GM18502 (cell line): ENCODE results near the gene PPARD.

Source experiments
- ATAC-seq: cut with Tn5 transposase; IDR thresholded peaks from one replicate; pipeline ENCODE4 v1.9.1; 2021; ENCODE audit warnings: mild to moderate bottlenecking; ENCODE audit not compliant: unreplicated experiment, poor library complexity

PPARD gene

DNA sequence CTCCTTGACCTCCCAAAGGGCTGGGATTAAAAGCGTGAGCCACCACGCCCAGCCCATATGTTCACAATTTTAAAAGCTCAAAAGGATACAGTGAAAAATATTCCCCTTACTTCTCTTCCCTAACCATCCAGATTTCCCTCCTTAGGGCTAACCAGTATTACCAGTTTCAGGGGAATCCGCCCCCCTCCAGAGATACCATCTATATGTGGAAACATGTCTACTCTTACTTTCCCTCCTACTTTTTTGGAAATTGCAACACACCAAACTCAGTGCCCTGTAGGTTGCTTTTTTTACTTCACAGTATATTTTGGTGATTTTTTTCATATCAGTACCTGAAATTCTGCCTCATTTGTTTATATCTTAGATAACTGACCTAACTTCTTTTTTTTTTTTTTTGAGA is 118.9 kb downstream of the PPARD start:
- no peak for ATAC-seq

- no peak for ATAC-seq
Observed at GRCh38 chr6:35463292-35463691, 120.9 kb downstream of the PPARD start.

GRCh38 chr6:35465646-35466045 is 123.3 kb downstream of the PPARD start:
- no peak for ATAC-seq

DNA sequence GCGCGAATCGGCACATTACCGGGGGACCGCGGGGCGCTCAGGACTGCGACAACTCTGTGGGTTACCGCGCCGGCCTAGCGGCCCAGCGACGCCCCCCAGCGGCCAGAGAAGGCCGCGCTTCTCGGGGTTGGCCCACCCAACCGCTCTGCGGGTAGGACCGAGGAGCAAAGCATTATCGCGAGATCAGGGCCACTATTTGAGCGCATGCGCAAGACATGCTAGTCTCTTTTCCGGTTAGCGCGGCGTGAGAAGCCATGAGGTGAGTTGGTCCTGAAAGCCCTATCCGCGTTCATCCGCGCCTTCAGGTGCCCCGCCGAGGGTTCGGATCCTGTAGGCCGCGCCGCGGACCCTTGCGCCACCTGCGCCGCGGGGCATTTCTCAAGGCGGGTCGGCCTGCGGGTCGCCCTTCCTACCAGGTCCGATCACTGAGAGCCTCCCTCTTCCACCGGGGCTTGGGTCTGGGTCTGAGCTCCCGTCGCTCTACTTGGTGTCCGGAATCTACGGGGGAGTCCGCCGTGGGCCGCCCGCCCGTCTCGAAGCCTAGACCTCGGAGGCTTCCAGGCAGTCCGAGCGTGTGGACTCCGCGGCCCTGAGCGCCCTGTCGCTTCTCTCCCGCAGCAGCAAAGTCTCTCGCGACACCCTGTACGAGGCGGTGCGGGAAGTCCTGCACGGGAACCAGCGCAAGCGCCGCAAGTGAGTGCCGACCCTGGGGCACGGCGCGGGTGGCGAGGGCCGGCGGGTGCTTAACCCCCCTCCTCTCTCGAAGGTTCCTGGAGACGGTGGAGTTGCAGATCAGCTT is 126.0 kb downstream of the PPARD start, which contains the start of gene RPL10A:
RPL10A (plus strand) TSS at position 221 of the 799 bp plus-strand sequence; CDS start at position 255, 34 bp downstream.
- ATAC-seq: peak; percentile 82

DNA sequence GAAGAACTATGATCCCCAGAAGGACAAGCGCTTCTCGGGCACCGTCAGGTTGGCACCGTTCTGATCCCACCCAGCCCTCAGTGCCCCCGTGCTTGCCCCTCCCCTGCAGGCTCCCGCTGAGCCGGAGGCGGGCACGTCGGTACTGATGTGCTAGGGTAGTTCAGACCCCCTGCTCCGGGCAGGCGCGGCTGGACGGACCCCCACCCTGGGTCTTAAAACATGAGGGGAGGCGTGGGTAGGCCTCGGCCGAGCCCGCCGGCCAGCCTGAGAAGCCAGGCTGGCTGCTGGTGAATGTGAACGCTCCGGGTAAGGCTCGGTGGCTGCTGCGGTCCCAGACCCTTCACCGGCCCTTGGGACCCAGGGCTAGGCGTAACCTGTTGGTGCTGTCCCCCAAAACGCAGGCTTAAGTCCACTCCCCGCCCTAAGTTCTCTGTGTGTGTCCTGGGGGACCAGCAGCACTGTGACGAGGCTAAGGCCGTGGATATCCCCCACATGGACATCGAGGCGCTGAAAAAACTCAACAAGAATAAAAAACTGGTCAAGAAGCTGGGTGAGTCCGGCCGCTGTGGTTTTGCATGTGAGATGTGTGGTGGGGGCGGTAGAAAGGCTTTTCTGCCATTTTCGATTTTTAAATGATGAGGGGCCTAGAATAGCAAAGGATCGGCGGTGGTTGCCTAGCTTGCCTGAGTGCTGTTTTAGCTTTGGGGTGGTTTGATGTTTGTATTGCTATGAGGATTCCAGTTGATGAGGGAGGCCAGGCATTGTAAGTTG is 126.8 kb downstream of the PPARD start:
- ATAC-seq: peak; percentile 5

GRCh38 chr6:35469751-35470662 is 127.6 kb downstream of the PPARD start:
- no peak for ATAC-seq

- no peak for ATAC-seq
Observed at GRCh38 chr6:35470663-35471120, 128.3 kb downstream of the PPARD start.

GRCh38 chr6:35471836-35472345 is 129.5 kb downstream of the PPARD start:
- ATAC-seq: no peak

GRCh38 chr6:35473075-35473849 is 130.9 kb downstream of the PPARD start:
- ATAC-seq: no peak

GRCh38 chr6:35473850-35474130 is 131.4 kb downstream of the PPARD start:
- ATAC-seq: no peak

DNA sequence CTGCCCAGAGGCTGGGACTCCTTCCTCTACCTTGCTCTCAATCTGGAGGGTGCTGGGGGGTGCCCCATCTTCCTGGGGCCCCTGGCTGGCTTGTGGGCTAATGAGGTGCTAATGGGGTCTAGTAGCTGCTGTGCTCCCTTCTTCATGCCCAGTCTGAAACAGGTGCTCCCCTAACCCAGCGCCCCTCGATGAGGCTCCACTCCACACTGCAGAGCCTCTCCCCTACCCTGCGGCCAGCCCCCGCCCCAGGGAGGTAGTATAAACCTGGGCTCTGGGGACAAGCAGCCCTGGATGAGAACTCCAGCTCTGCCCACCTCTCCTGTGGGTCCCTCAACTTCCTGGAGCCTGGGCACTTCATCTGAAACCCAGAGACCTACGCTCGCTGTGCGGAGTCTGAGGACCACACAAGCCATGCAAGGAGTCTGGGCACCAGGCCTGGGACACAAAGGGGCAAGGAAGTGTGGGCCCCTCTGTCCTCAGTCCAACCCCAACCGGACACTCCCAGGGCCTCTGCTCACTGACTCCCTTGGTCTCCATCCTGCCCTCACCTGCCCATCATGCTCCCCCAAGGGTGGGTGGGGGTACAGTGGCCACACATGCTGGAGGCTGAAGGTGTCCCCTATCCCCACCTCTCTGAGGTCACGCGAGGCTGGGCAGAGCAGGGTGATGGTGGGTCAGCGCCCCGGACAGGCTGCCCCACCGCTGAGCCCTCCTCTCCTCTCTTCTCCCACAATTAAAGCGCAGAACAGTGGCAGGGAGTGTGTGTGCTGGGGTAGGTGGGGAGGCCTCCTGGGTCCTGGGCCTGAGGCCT is 132.0 kb downstream of the PPARD start:
- no peak for ATAC-seq

DNA sequence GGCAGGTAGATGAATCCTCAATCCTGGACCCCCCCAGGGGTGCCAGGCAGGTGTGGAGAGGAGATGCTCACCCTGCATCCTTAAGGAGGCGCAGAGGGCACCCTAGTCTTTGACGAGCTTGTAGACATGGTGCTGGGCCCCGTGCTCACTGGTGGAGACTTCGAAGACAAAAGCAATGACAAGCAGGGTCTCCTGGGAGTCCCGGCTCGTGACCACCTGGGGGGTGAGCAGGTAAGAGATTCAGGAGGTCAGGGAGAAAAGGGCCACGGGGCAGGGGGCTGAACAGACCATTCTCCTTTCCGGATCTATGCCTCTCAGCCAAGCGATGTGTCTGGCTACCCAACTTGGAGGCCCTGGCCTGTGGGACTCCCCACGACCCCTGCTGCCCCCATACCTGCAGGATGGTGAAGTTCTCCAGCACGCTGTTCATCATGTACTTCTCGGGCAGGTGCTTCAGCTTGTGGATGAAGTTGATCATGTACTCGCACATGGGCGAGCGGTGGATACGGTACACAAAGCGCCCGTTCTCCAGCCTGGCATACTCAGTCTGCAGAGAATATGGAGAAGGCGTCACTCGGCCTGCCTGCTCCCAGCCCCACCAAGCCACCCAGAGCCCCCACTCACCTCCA is 132.7 kb downstream of the PPARD start:
- no peak for ATAC-seq

GRCh38 chr6:35475573-35475972 is 133.2 kb downstream of the PPARD start:
- no peak for ATAC-seq

GRCh38 chr6:35476004-35476403 is 133.6 kb downstream of the PPARD start:
- no peak for ATAC-seq

- no peak for ATAC-seq
Observed at GRCh38 chr6:35477028-35477427, 134.7 kb downstream of the PPARD start.
